Breast epithelium (tissue), 4 donors: ENCODE measurements around the gene MARK3. TPM values are rescaled to one million over a fixed set of nuclear protein-coding genes. Genes with fewer than 3 reads are reported as not detected.

Experiments used
- DNase-seq, 2 donors: peaks; one replicate each; pipeline ENCODE4 v3.0.0-alpha.2; 2019; ENCODE audit warnings: low spot score in 2 of 2
- H3K27ac ChIP-seq, 2 donors: fragments of 200-600 bp; sonication (generic) in 1 of 2; one replicate each; pipeline ENCODE4 v1.5.1; 2016 to 2019; ENCODE audit warnings: mild to moderate bottlenecking in 1 of 2
- H3K27me3 ChIP-seq, 2 donors: fragments of 200-600 bp; sonication (generic) in 1 of 2; one replicate each; pipeline versions ENCODE4 v1.5.1 to v1.6.0; 2017 to 2019; ENCODE audit warnings: control low read depth in 1 of 2, mild to moderate bottlenecking in 1 of 2
- H3K36me3 ChIP-seq: fragments of 200-600 bp; one replicate; pipeline ENCODE4 v1.5.1; 2019
- H3K4me1 ChIP-seq, 2 donors: fragments of 200-600 bp; sonication (generic); one replicate each; pipeline ENCODE4 v1.5.1; 2016 to 2019; ENCODE audit warnings: control low read depth in 1 of 2
- H3K4me3 ChIP-seq, 3 donors: fragments of 200-600 bp; sonication (generic); 1 replicate in 2 of 3; 2 replicates in 1 of 3; pipeline ENCODE4 v1.5.1; 2016 to 2019; ENCODE audit warnings: mild to moderate bottlenecking in 3 of 3, moderate library complexity in 2 of 3
- H3K9me3 ChIP-seq, 2 donors: fragments of 200-600 bp; sonication (generic) in 1 of 2; one replicate each; pipeline ENCODE4 v1.5.1; 2016 to 2019; ENCODE audit warnings: control low read depth in 1 of 2
- CTCF ChIP-seq, 3 donors: fragments of 450-650 bp; IDR thresholded peaks; one replicate each; pipeline ENCODE4 v1.5.1; 2016 to 2017; ENCODE audit warnings: antibody characterized with exemption in 3 of 3, mild to moderate bottlenecking in 3 of 3, moderate library complexity in 3 of 3
- POLR2A ChIP-seq: fragments of 450-650 bp; IDR thresholded peaks from one replicate; pipeline ENCODE4 v1.6.1; 2016; ENCODE audit warnings: antibody characterized with exemption, mild to moderate bottlenecking, moderate library complexity
- POLR2AphosphoS5 ChIP-seq, 3 donors: sonication (generic); formaldehyde crosslinking; IDR thresholded peaks; one replicate each; pipeline ENCODE4 v1.6.1; 2017; ENCODE audit warnings: antibody characterized with exemption in 3 of 3
- intact Hi-C: fragments of 100-400 bp; cut with DNase I; formaldehyde crosslinking; loops from one replicate; pipeline ENCODE4 v1.15.1; 2023; ENCODE audit warnings: low total_unique reads
- total RNA-seq, 3 donors: library from RNA; depleted of rRNA; stranded (reverse); fragments of >200 nt; gene quantifications; one replicate each; pipeline ENCODE4 v1.1.0, GENCODE V29; 2016

The MARK3 gene
- total RNA-seq, 3 donors from 2014 or later, result 70.2 to 107 (median 87.5) TPM

- DNase-seq, result no peak
- Histone ChIP-seq H3K9me3 (no peaks in the 10 kb centered on the region), H3K27me3 (no peaks in the 10 kb centered on the region), H3K4me3 (no peak overlapping the region), H3K4me1 (peaks cover 3 to 25% of the 10 kb centered on the region in 2 donors), H3K36me3 (no peaks in the 10 kb centered on the region), H3K27ac (no peak overlapping the region)
- TF ChIP-seq POLR2A (no peak), POLR2AphosphoS5 (IDR thresholded peaks at IDR 0.05) (no peak), CTCF (IDR thresholded peaks at IDR 0.05) (no peak)
- intact Hi-C loops, result no loop called here
Measured at GRCh38 chr14:103531421-103532215, 146.4 kb downstream of the MARK3 start.

DNA sequence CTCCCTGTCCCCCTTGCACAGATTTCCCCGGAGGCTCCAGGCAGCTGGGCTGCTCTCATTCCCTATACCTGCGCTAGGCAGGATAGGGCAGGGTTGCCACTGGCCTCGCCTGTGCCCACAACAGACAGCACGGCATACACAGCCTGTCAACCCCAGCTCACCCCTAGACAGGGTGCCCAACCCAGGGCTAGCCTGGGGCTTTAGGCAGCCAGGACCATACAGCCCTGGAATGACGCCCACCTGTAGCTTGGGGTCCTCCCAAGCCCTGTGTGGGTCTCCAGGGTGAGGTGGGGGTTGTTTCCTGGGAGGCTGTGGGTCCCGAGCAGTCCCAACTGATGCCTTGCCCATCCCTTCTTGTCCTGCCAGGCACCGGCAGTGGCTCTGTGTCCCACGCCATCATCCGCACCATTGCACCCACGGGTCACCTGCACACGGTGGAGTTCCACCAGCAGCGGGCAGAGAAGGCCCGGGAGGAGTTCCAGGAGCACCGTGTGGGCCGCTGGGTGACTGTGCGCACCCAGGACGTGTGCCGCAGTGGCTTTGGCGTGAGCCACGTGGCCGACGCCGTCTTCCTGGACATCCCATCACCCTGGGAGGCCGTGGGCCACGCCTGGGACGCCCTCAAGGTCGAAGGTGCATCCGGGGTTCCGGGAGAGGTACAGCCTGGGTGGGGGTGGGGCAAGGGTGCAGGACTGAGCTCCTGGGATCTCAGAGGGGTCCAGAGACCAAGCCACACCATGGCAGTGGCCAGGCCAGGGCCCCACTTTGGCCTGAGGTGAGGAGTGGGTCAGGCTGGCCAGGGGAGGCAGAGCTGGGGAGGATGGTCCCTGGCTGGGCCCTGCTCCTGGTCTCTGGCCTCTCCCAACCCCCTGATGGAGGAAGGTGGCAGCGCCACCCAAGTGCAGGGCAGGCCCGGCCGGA lies 147.3 kb downstream of the MARK3 start:
- no peak for DNase-seq
- no peak overlapping the region for H3K27ac ChIP-seq
- H3K4me1 ChIP-seq, result peaks cover 3 to 24% of the 10 kb centered on the region in 2 donors
- no peak overlapping the region for H3K4me3 ChIP-seq
- no peaks in the 10 kb centered on the region for H3K9me3 ChIP-seq
- intact Hi-C loops, result no loop called here
- H3K36me3 ChIP-seq, result no peaks in the 10 kb centered on the region
- no peaks in the 10 kb centered on the region for H3K27me3 ChIP-seq
- no peak for TF ChIP-seq POLR2A
- no peak for TF ChIP-seq POLR2AphosphoS5 (IDR thresholded peaks at IDR 0.05)
- no peak for TF ChIP-seq CTCF (IDR thresholded peaks at IDR 0.05)

DNA sequence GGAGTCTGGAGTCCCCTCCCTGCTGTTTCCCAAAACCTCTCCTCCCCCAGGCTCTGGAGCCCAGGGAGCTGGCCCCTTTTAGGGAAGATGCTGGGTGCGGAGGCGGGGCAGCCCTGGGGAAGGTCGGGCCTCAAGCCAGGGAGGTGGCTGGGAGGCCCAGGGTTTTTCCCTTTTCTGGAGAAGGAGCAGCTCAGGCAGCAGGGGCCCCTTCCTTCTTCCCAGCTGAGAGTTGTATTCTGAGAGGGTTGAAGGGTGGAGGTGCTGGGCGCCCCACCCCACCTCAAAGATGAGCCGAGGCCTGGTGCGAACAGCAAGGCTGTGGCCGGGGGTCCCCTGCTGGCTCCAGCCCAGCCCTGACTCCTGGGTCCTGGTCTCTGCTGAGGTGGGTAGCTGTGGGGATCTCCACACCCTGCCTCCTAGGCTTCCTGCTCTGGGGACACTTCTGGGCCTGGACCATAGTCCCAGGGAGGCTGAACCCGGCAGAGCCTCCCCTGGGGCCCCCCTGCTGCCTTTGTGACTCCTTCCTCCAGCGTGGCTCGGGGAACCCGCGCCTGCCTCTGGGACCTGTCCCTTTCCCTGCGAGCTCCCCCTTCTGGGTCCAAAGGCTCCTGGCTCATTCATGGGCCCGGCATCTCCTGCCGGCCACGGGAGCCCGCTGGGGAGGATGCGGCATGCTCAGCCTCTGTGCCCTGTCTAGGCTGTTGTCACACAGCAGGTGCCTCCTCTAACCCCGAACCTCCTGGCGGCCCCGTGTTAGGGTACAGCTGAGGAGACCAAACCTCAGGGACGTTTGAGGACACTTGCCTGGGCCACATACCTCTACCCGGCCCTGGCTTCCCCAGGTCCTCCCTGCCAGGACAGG lies 148.2 kb downstream of the MARK3 start:
- H3K4me3 ChIP-seq, result no peak overlapping the region
- TF ChIP-seq POLR2AphosphoS5 (IDR thresholded peaks at IDR 0.05) (no peak), CTCF (IDR thresholded peaks at IDR 0.05) (no peak), POLR2A (no peak)
- DNase-seq, result no peak
- intact Hi-C loops, result no loop called here
- H3K36me3 ChIP-seq, result no peaks in the 10 kb centered on the region
- no peak overlapping the region for H3K27ac ChIP-seq
- H3K9me3 ChIP-seq, result no peaks in the 10 kb centered on the region
- no peaks in the 10 kb centered on the region for H3K27me3 ChIP-seq
- H3K4me1 ChIP-seq, result peaks cover 5 to 15% of the 10 kb centered on the region in 2 donors

GRCh38 chr14:103533999-103534575 lies 148.9 kb downstream of the MARK3 start:
- intact Hi-C loops, result no loop called here

More at GRCh38 chr14:103533999-103534575, 148.9 kb downstream of the MARK3 start:
- H3K27me3 ChIP-seq, result no peaks in the 10 kb centered on the region
- H3K4me1 ChIP-seq, result peaks cover 12 to 14% of the 10 kb centered on the region in 2 donors
- no peak overlapping the region for H3K4me3 ChIP-seq
- no peaks in the 10 kb centered on the region for H3K9me3 ChIP-seq
- no peak for TF ChIP-seq CTCF (IDR thresholded peaks at IDR 0.05)
- no peak for TF ChIP-seq POLR2A
- TF ChIP-seq POLR2AphosphoS5 (IDR thresholded peaks at IDR 0.05), result no peak
- no peak overlapping the region for H3K27ac ChIP-seq
- no peak for DNase-seq
- H3K36me3 ChIP-seq, result no peaks in the 10 kb centered on the region
